Measurements from ENCODE around the gene IMPACT.

IMPACT gene

DNA sequence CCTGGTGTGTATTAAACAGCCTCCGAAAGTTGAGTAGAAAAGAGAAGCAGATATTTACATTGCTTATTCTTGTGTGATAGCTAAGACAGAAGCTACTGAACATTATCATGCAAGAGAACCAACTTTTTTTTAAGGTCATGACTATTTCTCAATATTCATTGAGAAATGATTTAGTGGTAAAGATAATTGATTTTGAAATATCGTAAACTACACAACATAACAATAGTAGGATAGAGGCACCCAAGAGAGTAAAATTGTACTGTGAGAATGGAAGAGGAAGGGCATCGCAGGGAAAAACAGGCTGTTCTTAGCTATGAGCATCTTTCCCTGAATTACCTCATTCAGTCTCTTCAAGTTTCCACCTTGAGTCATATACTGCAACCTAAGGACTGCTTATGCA lies 59.2 kb downstream of the IMPACT start:
- DNase-seq: no peak

DNA sequence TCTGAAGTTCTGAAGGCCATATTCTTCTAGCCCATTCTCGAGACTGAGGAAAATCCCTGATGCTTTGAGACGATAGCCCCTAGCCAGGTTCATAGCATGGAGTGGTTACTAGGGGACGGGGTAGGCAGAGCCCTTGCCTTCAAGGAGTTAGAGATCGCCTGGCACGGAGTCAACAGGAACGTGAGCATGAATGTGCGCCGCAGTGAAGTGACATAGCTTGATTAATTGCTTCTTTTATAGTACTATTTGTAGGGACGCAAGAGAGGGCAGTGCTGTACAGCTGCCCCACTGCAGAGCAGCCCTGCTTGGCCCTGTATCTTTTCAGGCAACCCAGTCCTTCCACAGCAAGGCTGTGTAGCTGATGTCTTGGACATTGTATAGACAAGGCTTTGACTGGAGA lies 60.2 kb downstream of the IMPACT start:
- DNase-seq: no peak

DNA sequence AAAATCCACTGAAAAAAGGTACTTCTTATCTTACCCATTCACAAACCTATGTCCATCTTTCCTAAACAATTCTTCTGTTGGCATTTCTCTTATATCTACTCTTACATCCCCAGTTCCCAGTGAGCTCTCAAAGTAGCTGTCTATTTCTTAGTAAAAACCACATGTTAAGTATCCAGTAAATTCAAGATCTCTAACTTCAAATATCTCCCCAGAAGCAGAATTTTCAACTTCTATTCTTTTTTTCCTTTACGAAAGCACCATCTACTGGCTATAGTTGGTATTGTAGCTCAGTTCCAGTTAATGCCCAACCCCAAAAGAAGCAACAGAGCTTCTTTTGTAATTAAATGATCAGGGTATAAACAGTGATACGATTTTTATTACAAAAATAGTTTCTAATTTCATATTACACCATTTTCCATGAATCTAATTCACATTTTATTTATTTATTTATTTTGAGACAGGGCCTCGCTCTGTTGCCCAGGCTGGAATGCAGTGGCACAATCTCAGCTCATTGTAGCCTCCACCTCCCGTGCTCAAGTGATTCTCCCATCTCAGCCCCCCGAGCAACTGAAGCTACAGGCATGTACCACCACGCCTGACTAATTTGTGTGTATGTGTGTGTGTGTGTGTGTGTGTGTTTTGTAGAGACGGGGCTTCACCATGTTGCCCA lies 62.5 kb downstream of the IMPACT start:
- no peak for DNase-seq

DNA sequence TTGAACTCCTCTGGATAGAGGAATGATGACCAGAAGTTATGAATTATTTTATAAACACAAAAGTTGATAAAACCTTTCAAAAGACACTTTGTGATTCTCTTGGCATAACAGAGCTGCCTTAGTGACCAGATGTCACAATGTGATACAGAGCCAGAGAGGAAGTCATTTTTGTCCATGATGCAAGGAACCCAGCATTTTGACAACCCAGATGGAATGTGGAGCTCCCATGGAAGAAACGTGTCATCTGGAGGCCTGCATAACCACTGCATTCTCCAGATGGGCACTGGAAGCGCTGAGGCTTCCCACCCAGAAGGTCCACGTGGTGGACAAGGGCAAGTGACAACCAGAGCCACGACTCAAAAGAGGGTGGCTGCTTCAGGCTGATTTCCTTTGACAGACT lies 64.1 kb downstream of the IMPACT start:
- DNase-seq: no peak

DNA sequence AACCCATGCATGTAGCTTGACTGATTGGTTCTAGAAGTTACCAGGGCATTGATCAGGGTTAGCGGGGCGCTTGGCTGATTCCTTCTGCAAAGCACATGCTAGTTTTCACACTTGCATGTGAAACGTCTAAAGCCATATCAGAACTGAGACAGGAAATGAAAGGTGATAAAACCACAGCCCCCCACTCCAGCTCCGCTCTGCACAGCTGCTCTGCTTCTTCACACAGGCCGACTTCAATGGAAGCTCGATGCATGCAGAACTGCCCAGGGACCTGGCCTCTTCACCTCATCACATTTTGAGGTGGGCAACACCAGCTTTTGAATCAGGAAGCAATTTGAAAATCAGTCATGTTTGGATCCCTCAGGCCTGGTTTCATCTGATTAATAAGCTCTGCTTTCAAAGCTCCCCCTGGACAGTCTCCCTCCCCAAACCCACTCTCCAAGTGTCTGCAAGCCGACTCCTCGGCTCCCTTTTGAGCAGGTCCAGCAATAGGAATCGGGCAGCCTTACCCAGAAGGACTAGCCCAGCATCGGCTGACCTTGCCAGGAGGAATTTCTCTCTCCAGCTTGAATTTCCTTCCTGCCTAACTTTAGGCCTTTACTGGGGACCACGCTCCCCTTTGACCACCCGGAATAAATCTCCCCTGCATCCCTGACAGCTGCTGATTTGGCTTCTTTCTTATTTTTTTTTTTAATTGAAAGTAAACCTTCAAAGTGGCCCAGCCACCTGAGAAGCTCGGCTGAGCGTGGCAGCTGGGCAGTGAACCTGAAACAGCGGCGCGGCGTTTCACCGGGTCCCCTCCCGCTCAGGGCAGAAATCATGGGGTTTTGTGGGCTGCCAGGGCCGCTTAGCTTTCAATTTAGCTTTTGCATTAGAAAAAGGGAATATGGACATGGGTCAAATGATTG lies 65.7 kb downstream of the IMPACT start:
- DNase-seq: peak; percentile 29

DNA sequence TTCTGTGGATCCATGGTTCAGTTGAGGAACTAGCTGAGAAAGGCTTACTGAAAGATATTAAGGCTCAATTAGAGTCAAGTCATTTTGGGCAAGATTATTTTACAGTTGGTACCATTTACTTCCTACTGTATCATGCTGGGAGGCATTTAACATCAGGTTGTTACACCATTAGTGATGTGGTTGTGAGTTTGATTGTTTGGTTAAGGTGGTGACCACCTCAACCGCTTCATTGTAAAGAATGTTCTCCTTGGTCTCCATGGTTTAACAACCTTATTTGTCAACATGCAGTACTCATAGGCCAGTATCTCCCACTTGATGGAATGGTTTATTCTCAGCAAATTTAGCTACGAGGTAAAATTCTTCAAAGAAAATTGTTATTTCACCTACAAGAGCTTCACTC lies 68.1 kb downstream of the IMPACT start:
- no peak for DNase-seq

DNA sequence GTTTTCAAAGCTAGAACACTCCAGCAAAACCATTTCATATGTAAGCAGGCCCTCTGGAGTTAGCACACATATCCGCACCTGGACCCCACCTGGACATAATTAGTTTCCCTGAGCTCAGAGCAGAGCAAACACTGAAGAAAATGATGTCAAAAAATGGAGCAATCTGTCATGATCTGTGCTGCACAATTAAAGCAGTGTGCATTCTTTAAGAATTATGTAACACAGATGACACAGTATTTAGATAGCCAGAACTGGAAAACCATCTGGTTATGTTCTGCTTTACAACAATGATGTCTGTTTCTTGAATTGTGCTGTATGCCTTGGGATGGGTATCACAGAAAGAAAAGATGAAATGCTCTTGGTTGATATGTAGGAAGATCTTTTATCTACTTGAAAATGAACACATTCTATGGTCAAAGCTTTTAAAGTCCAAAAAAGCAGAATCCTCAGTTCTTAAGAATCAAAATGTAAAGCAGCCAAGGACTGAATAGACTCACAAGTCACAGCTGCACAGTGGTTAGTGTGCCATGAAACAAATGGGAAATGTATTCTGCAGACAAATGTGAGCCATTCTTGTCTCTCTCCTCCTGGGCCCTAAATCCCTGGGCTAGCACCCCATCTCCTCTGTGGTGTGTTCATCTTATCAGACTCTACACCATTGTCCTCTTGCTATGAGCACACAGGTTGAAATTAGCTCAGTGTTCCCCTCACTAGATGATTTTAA lies 70.7 kb downstream of the IMPACT start:
- DNase-seq: no peak

DNA sequence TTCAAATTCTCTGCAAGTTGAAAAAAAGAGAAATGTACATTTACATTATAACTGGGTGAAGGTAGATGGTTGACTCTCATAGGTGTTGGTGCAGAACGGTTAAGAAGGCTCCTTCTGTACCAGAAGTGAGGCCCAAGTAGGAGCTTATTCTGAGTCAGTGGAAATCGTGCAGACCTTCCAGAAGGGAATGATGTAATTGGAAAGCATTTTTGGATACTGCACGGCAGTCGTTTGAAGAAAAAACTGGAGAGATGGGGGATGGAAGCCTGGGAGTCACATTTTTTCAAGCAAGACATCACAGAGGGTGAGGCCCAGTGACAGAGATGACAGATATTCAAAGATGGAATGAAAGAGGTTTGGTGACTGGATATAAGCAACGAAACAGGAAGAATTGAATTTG lies 73.3 kb downstream of the IMPACT start:
- DNase-seq: no peak

DNA sequence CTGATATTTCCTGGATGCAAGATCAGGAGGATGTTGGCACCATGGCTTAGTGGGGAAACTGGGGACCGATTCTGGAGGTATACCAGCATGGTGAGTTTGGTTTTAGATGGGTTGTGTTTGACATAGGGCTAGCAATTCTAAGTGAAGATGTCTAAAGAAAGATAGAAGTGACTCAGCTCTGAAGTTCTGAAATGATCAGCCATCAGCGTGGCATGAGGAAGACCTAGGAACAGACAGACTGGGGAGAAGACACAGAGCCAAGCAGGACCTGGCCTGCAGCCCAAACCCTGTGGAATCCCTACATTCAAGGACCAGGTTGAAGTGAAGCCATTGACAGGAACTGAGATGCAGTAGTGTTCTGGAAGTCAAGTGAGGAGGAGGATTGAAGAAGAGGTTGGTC lies 73.7 kb downstream of the IMPACT start:
- no peak for DNase-seq

DNA sequence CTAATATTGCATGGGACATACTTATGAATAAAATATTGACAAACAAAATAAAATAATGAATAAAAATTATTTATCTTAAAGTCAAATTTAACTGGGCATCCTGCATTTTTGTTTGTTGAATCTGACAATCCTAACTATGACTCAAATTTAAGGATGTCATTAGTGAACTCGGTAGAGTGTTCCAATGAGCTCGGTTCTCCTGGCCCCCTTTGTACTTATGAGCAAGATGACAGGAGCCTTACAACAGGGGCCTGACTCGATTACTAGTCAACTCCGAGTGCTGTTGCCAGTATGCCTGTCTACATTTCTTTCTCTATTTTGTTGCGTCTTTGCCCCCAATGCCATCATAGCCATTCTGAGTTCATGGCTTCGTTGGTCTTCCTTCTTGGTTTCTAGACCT lies 74.3 kb downstream of the IMPACT start:
- DNase-seq: no peak

DNA sequence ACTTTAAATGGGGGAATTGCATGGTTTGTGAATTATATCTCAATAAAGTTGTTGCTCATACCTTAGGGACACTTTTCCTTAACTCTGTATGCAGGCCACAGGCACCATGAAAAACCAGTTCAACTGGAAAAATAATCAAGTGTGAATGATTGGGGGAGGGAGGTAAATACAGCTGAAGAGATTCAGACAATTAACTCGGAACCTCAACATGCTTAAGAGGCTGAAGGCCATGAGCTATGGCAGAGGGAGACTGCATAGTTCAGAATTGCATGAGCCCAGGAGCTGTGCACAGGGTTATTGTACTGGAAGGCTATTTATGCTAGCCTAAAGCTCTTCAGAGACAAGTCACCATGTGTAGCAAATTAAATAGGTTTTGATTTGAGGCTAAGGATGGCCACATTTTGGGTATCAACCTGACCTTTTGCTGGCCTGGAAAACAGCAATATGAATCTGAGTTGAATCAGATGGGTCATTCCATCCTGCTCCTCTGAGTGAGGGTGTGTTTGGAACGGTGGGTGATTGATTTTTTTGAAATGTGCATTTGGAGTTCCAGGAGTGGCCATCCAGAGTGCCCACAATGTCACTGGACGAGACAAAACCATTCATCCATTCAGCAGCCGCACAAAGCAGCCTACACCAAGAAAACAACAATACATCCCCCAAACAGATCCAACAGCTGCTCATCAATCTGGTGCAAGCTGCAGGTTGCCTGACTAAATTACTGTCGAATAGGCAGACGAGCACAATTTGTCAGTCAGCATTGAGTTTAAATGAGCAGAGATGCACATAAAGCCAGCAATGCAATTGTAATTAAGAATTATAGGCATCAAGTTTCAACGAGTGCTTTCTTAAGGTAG lies 76.4 kb downstream of the IMPACT start:
- no peak for DNase-seq

Data from activated gamma-delta T cell treated with Interleukin-2 at 50 U/mL for 16 hours (primary cell).